GM21447 (cell line): ENCODE results near the gene KMT2C.
"Not testable (repeated sequence)": the region's sequence is repeated elsewhere in the genome, so short reads cannot be mapped to it uniquely, and the experiment has no call there.

Experiments
- ATAC-seq: cut with Tn5 transposase; IDR thresholded peaks from one replicate; pipeline ENCODE4 v1.9.1; 2021; ENCODE audit not compliant: unreplicated experiment

The KMT2C gene

DNA sequence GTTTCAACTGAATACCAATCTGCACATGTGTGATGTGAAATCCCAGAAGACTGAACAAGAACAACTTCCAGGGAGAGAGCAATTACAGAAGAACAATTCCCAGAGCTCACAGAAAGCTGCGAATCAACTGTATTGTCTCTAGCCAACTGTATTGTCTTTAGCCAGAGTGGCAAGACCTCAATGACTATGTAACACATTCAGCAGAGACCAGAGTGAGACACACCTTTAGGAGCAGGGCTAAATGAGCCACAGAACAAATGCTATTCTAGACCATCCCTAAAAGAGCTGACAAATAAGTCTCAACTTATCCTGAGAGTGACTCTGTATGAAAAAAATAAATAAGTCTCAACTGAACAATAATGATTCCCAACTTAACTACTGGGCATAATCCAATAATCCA, 72.0 kb downstream of the KMT2C start:
- ATAC-seq: no peak

DNA sequence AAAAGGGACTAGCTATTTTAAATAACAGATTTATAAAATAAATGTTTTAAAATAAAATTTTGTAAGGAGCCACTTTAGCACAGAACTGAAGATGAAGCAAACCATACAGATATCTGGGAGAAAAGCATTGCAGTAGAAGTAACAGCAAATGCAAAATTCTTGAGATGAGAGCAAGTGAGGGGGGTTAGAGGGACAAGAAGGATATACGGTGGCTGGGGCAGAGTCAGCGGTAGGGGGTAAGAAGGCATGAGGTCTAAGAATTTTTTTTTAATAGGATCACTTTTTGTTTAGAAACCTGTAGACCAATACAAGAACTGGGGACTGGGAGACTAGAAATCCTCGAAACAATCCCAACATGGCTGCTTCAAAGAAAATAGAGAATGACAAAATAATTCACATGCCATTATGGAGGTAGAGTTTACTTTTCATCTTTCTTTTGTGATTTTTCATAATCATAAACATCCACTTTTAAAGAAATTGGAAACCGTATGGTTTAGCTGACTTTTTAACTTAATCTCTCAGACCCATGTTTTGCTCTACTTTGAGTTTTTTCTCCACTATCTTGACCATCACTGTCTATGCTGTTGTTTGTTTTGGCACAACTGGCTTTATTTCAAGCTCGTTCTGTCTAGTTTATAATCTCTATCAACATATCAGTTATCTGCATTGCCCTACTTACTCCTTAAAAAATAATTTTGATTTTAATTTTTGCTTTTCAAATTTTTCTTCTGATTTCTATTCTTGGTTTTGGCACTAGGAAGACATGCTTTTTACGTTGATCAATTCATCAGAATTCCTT, 73.5 kb downstream of the KMT2C start:
- ATAC-seq: no peak

- peak; percentile 76 for ATAC-seq
Measured at GRCh38 chr7:152355474-152356057, 80.2 kb downstream of the KMT2C start.

GRCh38 chr7:152354061-152354460, 81.7 kb downstream of the KMT2C start:
- ATAC-seq: no peak

DNA sequence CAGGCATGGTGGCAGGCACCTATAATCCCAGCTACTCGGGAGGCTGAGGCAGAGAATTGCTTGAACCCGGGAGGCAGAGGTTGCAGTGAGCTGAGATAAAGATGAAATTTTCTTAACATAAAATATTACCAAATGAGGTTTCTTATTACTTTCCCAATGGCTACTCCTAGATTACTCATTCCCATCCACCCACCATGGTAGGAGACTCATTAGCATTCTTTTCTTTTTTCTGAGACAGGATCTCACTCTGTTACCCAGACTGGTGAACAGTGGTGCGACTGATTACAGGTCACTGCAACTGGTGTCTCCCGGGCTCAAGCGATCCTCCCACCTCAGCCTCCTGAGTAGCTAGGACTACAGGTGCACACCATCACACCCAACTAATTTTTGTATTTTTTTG, 82.5 kb downstream of the KMT2C start:
- ATAC-seq: not testable (repeated sequence)

- not testable (repeated sequence) for ATAC-seq
Measured at GRCh38 chr7:152351747-152352146, 84.1 kb downstream of the KMT2C start.

DNA sequence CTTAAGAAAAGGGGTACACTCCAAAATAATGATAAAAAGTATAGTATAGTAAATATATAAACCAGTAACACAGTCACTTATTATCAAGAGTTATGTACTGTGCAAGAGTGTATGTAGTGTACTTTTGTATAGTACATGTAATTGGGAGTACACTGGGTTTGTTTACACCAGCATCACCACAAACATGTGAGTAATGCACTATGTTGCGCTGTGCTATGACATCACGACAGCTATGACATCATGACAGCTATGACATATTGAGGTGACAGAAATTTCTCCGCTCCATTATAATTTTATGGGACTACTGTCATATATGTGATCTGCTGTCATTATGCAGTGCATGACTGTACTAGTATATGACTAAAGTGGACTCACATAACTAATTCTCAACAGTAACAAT, 84.6 kb downstream of the KMT2C start:
- ATAC-seq: no peak

- ATAC-seq: no peak
Measured at GRCh38 chr7:152347888-152348287, 87.9 kb downstream of the KMT2C start.

GRCh38 chr7:152344253-152344652, 91.5 kb downstream of the KMT2C start:
- ATAC-seq: no peak

- no peak for ATAC-seq
Measured at GRCh38 chr7:152342796-152343195, 93.0 kb downstream of the KMT2C start.

GRCh38 chr7:152341914-152342236, 93.9 kb downstream of the KMT2C start:
- ATAC-seq: no peak

DNA sequence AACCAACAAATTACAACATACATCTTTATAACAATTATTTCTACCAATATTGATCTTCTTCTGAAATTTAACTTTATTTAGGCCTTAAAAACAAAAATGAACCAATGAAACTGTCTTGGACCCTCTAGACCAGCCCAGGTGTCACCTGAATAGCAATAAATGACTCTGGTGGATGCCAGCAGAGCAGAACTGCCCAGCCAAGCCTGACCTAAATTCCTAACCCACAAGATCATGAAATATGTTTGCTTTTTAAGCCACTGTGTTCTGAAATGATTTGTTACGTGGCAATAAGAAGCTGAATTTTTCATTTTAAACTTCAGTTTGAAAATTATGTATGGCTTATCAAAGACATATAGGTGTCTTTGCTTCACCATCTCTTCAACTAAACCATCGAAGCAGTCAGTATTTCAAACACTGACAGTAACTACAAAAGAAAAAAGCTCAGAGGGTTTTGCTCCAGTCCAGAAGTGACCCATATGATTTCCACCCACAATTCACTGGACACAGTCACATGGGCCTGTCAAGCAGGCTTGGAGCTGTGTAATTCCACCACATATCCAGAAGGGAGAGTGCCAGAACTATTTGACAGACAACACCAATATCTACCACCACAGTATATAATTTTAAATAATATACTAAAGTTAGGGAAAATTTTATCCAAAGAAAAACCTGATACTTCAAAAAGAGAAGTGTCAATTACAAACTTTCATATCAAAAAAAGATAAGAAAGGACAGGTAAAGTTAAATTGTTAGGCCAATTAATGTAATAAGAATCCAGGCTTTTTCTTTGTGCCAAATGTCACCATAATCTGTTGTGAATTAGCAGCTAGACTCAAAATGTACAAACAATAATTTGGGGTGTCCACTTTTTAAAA, 94.5 kb downstream of the KMT2C start:
- peak; percentile 58 for ATAC-seq

- ATAC-seq: no peak
Measured at GRCh38 chr7:152340161-152340560, 95.6 kb downstream of the KMT2C start.

DNA sequence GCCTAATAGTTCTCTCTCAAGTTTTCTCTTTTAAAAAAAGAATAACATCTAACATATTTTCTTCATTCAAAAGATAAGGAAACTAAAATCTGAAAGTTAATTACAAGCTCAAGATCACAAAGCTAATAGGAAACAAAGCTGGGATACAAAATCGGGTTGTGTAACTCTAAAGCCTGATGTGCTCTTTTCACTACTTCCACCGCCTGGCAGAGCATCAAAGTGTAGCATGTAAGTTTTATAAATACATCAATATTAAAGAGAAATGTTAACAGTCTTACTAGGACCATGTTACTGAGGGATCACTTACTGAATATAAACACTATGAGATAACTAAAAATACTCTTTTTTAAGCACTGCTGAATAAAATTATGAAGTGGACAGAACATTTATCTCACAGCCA, 97.2 kb downstream of the KMT2C start:
- no peak for ATAC-seq

DNA sequence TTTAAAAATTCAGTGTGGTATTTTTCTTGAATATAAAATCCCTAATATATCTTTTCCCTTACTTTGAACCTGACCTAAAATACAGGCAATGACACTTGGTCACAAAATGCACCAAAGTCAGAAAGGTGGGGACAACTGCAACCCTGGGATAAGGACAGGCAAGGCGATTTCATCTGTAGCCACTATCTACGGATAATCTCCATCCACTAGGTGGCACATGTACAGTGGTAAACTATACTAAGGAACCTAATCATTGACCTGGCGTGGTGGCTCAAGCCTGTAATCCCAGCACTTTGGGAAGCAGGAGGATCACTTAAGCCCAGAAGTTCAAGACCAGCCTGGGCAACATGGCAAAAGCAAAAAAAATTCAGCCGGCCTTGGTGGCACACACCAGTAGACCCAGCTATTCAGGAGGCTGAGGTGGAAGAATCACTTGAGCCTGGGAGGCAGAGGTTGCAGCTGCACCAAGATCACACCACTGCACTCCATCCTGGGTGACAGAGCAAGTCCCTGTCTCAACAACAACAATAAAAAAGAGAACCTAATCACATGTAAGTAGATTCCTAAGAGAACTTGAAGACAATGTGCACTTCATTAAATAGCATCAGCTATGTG, 98.9 kb downstream of the KMT2C start:
- peak; percentile 48 for ATAC-seq

DNA sequence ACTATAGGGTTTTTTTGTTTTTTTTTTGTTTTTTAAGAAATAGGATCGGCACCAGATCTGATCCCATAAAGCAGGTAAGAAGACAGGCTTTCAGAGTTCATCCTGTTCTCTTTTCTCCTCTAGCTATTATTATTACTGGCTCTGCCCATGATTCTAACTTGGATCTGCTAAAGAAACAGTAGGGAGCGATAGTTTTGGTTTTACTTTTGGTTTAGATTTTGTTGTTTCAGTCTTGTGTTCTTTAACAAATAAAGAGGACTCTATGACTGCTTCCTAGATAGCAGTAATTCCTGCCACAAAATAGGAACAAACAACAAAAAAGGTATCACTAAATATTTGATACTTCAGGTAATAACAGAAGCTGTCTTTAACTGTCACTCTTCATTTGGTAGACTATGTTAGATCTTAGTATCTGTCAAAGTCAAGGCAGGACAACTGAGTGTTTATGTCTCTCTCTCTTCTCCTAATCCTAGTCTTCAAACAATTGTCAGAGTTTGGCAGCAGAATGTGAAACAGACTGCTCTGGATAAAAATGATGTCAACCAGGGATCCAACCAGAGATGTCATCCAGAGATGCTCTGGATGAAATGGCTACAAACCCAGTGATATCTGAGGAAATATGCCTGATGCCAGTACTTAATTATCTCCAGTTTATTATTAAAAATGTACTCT, 99.8 kb downstream of the KMT2C start:
- no peak for ATAC-seq

GRCh38 chr7:152333134-152333533, 102.7 kb downstream of the KMT2C start:
- ATAC-seq: no peak

DNA sequence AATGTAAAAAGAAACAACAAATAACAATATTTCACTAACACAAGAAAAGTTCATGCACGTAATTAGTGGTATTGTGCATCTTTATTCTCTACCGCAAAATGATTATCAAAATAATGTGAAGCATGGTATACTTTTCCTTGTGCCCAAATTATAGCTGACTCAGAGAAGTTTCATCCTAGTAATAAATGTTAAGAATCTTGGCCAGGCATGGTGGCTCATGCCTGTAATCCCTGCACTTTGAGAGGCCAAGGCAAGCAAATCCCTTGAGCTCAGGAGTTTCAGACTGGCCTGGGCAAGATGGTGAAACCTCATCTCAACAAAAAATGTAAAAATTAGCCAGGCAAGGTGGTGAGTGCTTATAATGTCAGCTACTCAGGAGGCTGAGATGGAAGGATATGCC, 105.0 kb downstream of the KMT2C start:
- ATAC-seq: no peak

DNA sequence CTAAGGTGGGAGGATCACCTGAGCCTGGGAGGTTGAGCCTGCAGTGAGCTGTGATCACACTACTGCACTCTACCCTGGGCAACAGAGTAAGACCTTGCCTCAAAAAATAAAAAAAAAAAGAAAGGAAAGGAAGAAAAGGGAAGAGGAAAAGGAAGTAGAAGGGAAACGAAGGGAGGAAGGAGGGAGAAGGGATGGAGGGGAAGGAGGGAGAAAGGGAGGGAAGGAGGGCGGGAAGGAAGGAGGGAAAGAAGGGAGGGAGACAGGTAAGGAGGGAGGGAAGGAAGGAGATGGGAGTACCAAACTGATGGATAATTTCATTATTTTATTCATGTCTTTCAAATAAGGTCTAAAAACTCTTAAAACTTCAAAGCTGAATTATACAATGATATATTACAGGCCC, 106.3 kb downstream of the KMT2C start:
- ATAC-seq: no peak

- ATAC-seq: no peak
Measured at GRCh38 chr7:152328234-152328633, 107.6 kb downstream of the KMT2C start.

GRCh38 chr7:152315845-152316244, 120.0 kb downstream of the KMT2C start:
- no peak for ATAC-seq
